Lung (tissue), 12 donors: ENCODE data around the gene GUCY2C. TPM values are rescaled to one million over a fixed set of nuclear protein-coding genes. Genes with fewer than 3 reads are reported as not detected.

Experiments
- ATAC-seq: fragments of 200-7000 bp; cut with Tn5 transposase; one replicate; pipeline ENCODE4 v1.9.1; 2020; ENCODE audit warnings: moderate number of reproducible peaks; ENCODE audit not compliant: insufficient read depth, low FRiP score
- DNase-seq, 3 donors: peaks; one replicate each; pipeline ENCODE4 v3.0.0-alpha.2; 2013 to 2017
- H3K27ac ChIP-seq, 2 donors: one replicate each; pipeline ENCODE4 v1.5.1; 2013; ENCODE audit warnings: mild to moderate bottlenecking in 2 of 2, moderate library complexity in 2 of 2, control low read depth in 1 of 2, inconsistent platforms in 1 of 2, low read depth in 1 of 2, low read length in 1 of 2
- H3K27me3 ChIP-seq, 3 donors: one replicate each; pipeline ENCODE4 v1.5.1; 2013; ENCODE audit warnings: low read length in 2 of 3; ENCODE audit not compliant: control insufficient read depth in 3 of 3, insufficient read depth in 3 of 3
- H3K36me3 ChIP-seq, 4 donors: one replicate each; pipeline ENCODE4 v1.5.1; 2013; ENCODE audit warnings: low read length in 4 of 4, mild to moderate bottlenecking in 1 of 4, moderate library complexity in 1 of 4; ENCODE audit not compliant: control insufficient read depth in 4 of 4, insufficient read depth in 4 of 4
- H3K4me1 ChIP-seq, 5 donors: one replicate each; pipeline ENCODE4 v1.5.1; 2013; ENCODE audit warnings: low read length in 5 of 5, mild to moderate bottlenecking in 2 of 5, moderate library complexity in 1 of 5; ENCODE audit not compliant: control insufficient read depth in 5 of 5, insufficient read depth in 5 of 5
- H3K4me3 ChIP-seq: one replicate; pipeline ENCODE4 v1.5.1; 2013; ENCODE audit warnings: mild to moderate bottlenecking, control low read depth, moderate library complexity
- H3K9ac ChIP-seq, 2 donors: one replicate each; pipeline ENCODE4 v1.5.1; 2013; ENCODE audit warnings: low read length in 2 of 2, control low read depth in 1 of 2; ENCODE audit not compliant: insufficient read depth in 1 of 2
- H3K9me3 ChIP-seq, 4 donors: one replicate each; pipeline ENCODE4 v1.5.1; 2013; ENCODE audit warnings: low read length in 3 of 4, mild to moderate bottlenecking in 1 of 4, moderate library complexity in 1 of 4; ENCODE audit not compliant: control insufficient read depth in 4 of 4, insufficient read depth in 3 of 4
- WGBS, 2 donors: extraction: QIAGEN DNeasy Blood & Tissue Kit; methylation state at CpG; one replicate each; pipeline ENCODE4 v1.1.7; 2013; 5-methylcytosine and 5-hydroxymethylcytosine counted together
- polyA plus RNA-seq, 2 donors: library from polyadenylated mRNA; stranded (reverse); fragments of 200-250 nt; gene quantifications; one replicate each; pipeline ENCODE4 v1.2.1, GENCODE V29; 2013
- total RNA-seq, 2 donors: library from RNA; depleted of rRNA in 1 of 2; stranded (reverse); fragments of >200 nt in 1 of 2; gene quantifications; one replicate each; pipeline ENCODE4 v1.2.1, GENCODE V29; 2014 to 2021
- TF ChIP-seq, protein P1 (sequence below): IDR thresholded peaks from 2 replicates; pipeline ENCODE4 v1.5.1; 2012; ENCODE audit warnings: mild to moderate bottlenecking; ENCODE audit errors: control extremely low read depth, extremely low read depth
- donor health status: control.
- donor health status: control.
- donor health status: Bipolar disorder and iron deficiency.
- donor health status: healthy.
- donor health status: DM: yes; HTN: yes; CAD: no.

The GUCY2C gene
- total and polyA plus RNA-seq, 4 donors: 0.02 TPM; not detected in 3

DNA sequence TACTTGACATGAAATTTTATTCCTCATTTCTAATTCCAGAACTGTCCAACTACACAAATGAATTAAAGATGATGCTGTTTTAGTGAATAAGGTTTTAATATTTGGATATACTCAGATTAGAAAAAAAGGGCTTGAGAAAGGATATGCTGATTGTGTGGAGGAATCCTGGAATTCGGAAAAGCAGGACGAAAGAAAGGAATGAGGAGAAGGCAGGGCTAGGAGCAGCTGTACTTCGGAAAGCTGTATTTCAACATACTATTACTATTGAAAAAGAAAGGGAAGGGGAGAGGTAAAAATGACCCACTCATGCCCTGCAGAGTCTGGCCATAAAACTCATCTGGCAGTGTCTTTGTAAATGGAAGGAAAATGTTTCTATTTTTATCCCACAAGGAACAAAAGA, 65.6 kb downstream of the GUCY2C start:
- WGBS, 2 donors: 53 to 54% methylated on average over 3 of the region's 3 CpGs
- Histone ChIP-seq H3K36me3 (no peaks in the 10 kb centered on the region), H3K9me3 (no peaks in the 10 kb centered on the region), H3K27me3 (no peaks in the 10 kb centered on the region), H3K4me1 (no peaks in the 10 kb centered on the region), H3K9ac (no peak overlapping the region), H3K27ac (no peak overlapping the region), H3K4me3 (no peak overlapping the region)
- DNase-seq (no peak), ATAC-seq (no peak)
- TF ChIP-seq, protein P1, sequence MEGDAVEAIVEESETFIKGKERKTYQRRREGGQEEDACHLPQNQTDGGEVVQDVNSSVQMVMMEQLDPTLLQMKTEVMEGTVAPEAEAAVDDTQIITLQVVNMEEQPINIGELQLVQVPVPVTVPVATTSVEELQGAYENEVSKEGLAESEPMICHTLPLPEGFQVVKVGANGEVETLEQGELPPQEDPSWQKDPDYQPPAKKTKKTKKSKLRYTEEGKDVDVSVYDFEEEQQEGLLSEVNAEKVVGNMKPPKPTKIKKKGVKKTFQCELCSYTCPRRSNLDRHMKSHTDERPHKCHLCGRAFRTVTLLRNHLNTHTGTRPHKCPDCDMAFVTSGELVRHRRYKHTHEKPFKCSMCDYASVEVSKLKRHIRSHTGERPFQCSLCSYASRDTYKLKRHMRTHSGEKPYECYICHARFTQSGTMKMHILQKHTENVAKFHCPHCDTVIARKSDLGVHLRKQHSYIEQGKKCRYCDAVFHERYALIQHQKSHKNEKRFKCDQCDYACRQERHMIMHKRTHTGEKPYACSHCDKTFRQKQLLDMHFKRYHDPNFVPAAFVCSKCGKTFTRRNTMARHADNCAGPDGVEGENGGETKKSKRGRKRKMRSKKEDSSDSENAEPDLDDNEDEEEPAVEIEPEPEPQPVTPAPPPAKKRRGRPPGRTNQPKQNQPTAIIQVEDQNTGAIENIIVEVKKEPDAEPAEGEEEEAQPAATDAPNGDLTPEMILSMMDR: no peak

DNA sequence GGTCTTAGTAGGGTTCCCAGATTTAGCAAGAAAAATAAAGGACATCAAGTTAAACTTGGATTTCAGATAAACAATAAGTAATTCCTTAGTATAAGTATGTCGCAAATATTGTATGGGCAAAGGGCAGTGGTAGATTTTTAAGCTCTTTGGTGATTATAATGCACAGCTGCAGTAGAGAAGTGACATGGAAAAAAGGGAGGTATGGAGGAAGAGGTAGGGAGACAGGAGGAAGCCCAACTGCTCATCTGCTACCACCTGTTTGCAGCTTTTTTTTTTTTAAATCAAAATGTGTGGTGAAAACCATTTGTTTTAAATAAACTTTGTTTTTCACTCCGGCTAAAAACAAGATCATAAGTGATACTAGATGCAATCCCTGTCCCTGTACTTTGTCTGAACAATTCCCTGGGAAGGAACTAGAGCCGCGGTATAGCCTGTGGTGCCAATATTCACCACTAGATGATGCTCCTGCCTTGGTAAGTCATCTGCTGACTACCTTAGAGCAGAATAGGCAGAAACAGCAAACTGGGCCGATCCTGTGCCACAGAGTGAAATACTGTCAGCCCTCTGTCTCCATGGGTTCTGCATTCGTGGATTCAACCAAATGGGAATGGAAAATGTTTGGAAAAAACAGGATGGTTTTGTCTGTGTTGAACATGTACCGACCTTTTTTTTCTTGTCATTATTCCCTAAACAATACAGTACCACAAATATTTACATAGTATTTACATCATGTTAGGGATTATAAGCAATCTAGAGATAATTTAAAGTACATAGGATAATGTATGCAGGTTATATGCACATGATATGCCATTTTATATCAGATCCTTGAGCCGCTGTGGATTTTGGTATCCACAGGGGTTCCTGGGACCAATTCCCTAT, 66.3 kb downstream of the GUCY2C start:
- ATAC-seq: peak; percentile 91
- Histone ChIP-seq H3K9me3 (no peaks in the 10 kb centered on the region), H3K4me1 (no peaks in the 10 kb centered on the region)

DNA sequence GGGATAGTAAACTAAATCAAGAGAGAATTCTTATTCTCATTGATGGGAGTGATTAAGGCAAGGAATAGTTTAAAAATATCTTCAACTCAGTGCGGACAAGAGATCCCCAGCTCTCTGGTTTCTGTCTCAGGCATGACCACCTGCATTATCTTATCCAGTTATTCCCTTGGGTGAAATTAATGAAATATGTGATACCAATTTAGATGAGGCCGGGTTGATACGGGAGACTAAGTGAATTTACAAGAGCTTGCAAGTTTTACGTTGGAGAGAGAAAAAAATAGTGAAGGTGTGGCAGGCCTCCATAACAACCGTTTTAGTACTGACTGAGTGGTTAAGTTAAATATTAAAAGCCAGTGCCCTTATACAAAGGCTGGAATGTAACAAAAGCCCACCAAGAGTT, 67.6 kb downstream of the GUCY2C start:
- H3K4me3 ChIP-seq: no peak overlapping the region
- TF ChIP-seq, protein P1: no peak
- ATAC-seq: no peak
- whole genome bisulfite sequencing, 2 donors: 75 to 86% methylated on average over 5 of the region's 5 CpGs
- H3K27me3 ChIP-seq: no peaks in the 10 kb centered on the region
- no peaks in the 10 kb centered on the region for H3K9me3 ChIP-seq
- DNase-seq: no peak
- no peak overlapping the region for H3K27ac ChIP-seq
- no peaks in the 10 kb centered on the region for H3K36me3 ChIP-seq
- no peaks in the 10 kb centered on the region for H3K4me1 ChIP-seq
- H3K9ac ChIP-seq: no peak overlapping the region

More for the DNA sequence above, 66.3 kb downstream of the GUCY2C start:
- DNase-seq: peak; percentile 72 to 85 (median 82)
- Histone ChIP-seq H3K27me3 (no peaks in the 10 kb centered on the region), H3K4me3 (no peak overlapping the region), H3K27ac (no peak overlapping the region), H3K36me3 (no peaks in the 10 kb centered on the region), H3K9ac (no peak overlapping the region)
- TF ChIP-seq, protein P1: peak; percentile 98
- 21% methylated on average over 8 of the region's 8 CpGs for WGBS, 2 donors
